Fibroblast of lung (primary cell): ENCODE data around the gene ARFIP2.

Experiments used
- CTCF ChIP-seq, 2 donors: IDR thresholded peaks in 1 of 2; conservative IDR thresholded peaks in 1 of 2; 1 replicate in 1 of 2; 2 replicates in 1 of 2; pipeline ENCODE4 v1.5.1; 2011 to 2012; ENCODE audit warnings: low read length in 2 of 2, control low read depth in 1 of 2, inconsistent platforms in 1 of 2, low read depth in 1 of 2, mild to moderate bottlenecking in 1 of 2
- EZH2 ChIP-seq: IDR thresholded peaks from 2 replicates; pipeline ENCODE4 v1.5.1; 2012; ENCODE audit warnings: low read length, control low read depth, mild to moderate bottlenecking; ENCODE audit errors: missing control alignments

DNA sequence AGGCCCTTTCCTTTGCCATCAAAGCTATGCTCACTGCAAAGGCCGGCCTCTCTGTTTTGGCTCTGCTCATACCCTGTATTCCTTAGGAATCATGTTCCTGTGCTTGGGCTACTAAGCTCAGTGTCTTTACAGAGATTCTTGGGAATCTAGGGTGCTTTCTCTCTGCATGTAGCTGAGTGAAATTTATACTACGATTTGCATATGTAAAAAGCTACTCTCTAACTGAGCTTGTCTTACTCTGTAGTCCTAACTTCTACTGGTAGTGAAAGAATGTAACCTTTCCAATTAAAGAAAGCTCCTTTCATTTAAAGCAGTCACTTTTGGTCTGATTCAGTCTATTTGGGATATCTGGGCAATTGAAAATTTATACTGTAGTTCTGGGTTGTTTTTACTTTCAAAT is 48.1 kb upstream of the ARFIP2 start:
- TF ChIP-seq CTCF (conservative IDR thresholded peaks at IDR 0.05 in 1 of 2, IDR thresholded peaks at IDR 0.05 in 1 of 2; ENCODE audit: low read depth in 1 of 2, low read length in 2 of 2) = no peak
- no peak for TF ChIP-seq EZH2
